Measurements from ENCODE around the gene CELF4. TPM values are rescaled to one million over a fixed set of nuclear protein-coding genes. Genes with fewer than 3 reads are reported as not detected.
"Not testable (repeated sequence)": the region's sequence is repeated elsewhere in the genome, so short reads cannot be mapped to it uniquely, and the experiment has no call there.

The CELF4 gene
- total RNA-seq, 1 experiment from 2014 or later, result not detected

DNA sequence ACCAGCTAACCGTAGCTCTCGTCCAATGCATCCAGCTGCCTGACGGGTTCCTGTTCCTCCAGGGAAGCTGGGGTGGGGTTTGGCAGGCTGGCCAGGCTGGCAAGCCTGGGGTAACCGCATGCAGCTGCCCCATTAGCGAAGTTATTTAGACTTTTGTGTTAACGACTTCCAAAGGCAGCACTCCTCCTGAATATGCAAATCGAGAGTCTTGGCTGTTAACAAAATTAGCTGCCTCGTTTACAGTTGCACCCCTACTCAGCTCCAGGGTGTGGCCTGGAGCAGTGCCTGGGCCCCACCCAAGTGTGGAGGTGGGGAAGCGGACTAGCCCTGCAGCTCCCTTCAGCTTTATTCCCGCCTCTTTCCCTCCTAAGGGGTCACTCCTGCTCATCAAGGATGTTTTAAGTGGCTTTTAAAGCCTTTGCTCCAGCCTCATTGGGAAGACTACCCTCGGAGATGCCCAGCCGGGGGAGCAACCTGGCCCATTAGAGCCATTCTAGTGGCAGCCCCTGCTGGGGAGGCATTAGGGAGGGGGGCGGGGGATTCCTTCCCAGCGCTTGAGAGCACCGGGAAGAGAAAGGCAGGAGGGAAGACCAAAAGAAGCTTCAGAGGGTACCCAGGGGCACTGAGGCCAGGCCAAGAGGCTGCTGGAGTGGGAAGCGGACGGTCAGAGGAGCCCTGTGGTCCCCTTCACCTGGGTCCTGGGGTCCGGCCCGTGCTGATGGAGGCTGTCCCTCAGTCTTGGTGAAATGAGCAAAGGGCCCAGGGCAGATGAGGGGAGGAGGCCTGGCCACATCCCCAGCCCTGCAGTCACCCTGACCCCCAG lies 204.1 kb downstream of the CELF4 start:
- Histone ChIP-seq H3K36me3 (no peaks in the 10 kb centered on the region), H3K4me3 (no peak overlapping the region), H3K4me1 (replicated peaks) (no peaks in the 10 kb centered on the region), H3K27me3 (replicated peaks) (no peaks in the 10 kb centered on the region), H3K9me3 (replicated peaks) (no peaks in the 10 kb centered on the region), H3K27ac (no peak overlapping the region)
- DNase-seq (ENCODE audit: low read depth in 1 of 2, low spot score in 2 of 2), result no peak

DNA sequence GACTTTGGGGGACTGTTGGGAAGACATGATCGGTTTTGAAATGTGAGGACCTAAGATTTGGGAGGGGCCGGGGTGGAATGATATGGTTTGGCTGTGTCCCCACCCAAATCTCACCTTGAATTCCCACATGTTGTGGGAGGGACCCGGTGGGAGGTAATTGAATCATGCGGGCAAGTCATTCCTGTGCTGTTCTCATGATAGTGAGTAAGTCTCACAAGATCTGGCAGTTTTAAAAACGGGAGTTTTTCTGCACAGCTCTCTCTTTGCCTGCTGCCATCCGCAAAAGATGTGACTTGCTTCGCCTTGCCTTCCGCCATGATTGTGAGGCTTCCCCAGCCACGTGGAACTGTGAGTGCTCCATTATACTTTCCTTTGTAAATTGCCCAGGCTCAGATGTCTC lies 207.5 kb downstream of the CELF4 start:
- not testable (repeated sequence) for H3K4me1 ChIP-seq (replicated peaks); H3K27ac ChIP-seq; DNase-seq (ENCODE audit: low read depth in 1 of 2, low spot score in 2 of 2); H3K27me3 ChIP-seq (replicated peaks); H3K36me3 ChIP-seq; H3K4me3 ChIP-seq; H3K9me3 ChIP-seq (replicated peaks)

DNA sequence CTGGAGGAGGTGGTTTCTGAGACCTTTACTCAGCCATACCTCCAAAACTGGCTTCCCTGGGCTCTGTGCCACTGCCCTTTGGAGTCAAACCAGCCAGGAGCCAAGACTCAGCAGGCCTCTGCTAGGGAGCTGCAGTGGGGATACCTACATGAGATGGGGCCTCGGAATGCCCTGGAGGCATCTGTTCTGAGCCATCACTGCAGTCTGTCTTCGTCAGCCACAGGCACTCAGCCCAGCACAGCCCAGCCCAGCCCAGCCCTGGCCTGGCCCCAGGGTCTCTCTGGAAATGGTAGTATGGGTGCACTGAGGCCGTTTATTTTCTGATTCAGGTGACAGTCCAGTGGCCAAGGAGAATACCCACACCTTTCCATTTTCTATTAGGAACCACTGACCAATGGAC lies 209.8 kb downstream of the CELF4 start:
- no peak overlapping the region for H3K4me3 ChIP-seq
- no peaks in the 10 kb centered on the region for H3K4me1 ChIP-seq (replicated peaks)
- no peak for DNase-seq (ENCODE audit: low read depth in 1 of 2, low spot score in 2 of 2)
- no peaks in the 10 kb centered on the region for H3K9me3 ChIP-seq (replicated peaks)
- no peaks in the 10 kb centered on the region for H3K27me3 ChIP-seq (replicated peaks)
- H3K36me3 ChIP-seq, result no peaks in the 10 kb centered on the region
- no peak overlapping the region for H3K27ac ChIP-seq

- Histone ChIP-seq H3K36me3 (no peaks in the 10 kb centered on the region), H3K27me3 (replicated peaks) (no peaks in the 10 kb centered on the region), H3K9me3 (replicated peaks) (no peaks in the 10 kb centered on the region), H3K4me1 (replicated peaks) (no peaks in the 10 kb centered on the region), H3K4me3 (no peak overlapping the region), H3K27ac (no peak overlapping the region)
- DNase-seq (ENCODE audit: low read depth in 1 of 2, low spot score in 2 of 2), result no peak
These were observed 214.5 kb downstream of the CELF4 start for GRCh38 chr18:37351110-37351509.

DNA sequence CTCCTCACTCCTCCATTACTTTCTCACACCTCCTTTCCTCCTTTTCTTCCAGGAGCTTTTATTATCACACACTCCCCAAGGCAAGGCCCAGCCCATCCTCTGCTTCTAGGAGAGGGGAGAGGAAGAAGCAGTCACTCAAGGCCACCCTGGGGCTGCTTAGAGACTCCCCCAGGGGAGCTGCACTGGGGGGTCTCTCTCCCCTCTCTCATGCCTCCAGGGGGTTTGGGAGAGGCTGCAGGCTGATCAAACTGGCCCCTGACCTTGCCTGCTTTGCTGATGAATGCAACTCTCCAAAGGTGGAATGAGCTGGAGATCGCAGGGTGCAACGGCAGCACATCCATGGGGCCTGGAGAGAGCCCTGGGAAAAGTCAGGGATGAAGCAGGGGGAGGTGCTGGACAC lies 216.9 kb downstream of the CELF4 start:
- H3K36me3 ChIP-seq, result no peaks in the 10 kb centered on the region
- no peak for DNase-seq (ENCODE audit: low read depth in 1 of 2, low spot score in 2 of 2)
- no peaks in the 10 kb centered on the region for H3K9me3 ChIP-seq (replicated peaks)
- no peak overlapping the region for H3K4me3 ChIP-seq
- no peaks in the 10 kb centered on the region for H3K27me3 ChIP-seq (replicated peaks)
- H3K4me1 ChIP-seq (replicated peaks), result no peaks in the 10 kb centered on the region
- H3K27ac ChIP-seq, result no peak overlapping the region

GRCh38 chr18:37346048-37346447 lies 219.6 kb downstream of the CELF4 start:
- Histone ChIP-seq H3K27me3 (replicated peaks) (no peaks in the 10 kb centered on the region), H3K9me3 (replicated peaks) (no peaks in the 10 kb centered on the region), H3K36me3 (no peaks in the 10 kb centered on the region), H3K27ac (no peak overlapping the region), H3K4me3 (no peak overlapping the region), H3K4me1 (replicated peaks) (no peaks in the 10 kb centered on the region)
- no peak for DNase-seq (ENCODE audit: low read depth in 1 of 2, low spot score in 2 of 2)

DNA sequence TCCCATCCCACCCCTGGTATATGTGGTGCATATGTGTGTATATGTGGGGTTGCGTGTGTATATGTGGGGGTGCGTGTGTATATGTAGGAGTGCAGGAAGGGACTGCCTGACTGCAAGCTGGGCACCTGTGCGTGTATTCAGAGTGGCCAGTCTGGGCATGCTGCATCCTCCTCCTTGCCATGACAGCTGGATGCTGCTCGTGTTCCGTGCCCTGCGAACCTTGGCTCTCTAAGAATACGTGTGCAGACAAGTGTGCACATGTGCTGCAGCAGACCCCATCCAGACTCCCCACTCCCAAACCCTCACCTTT lies 222.1 kb downstream of the CELF4 start:
- H3K36me3 ChIP-seq, result no peaks in the 10 kb centered on the region
- H3K27me3 ChIP-seq (replicated peaks), result no peaks in the 10 kb centered on the region

DNA sequence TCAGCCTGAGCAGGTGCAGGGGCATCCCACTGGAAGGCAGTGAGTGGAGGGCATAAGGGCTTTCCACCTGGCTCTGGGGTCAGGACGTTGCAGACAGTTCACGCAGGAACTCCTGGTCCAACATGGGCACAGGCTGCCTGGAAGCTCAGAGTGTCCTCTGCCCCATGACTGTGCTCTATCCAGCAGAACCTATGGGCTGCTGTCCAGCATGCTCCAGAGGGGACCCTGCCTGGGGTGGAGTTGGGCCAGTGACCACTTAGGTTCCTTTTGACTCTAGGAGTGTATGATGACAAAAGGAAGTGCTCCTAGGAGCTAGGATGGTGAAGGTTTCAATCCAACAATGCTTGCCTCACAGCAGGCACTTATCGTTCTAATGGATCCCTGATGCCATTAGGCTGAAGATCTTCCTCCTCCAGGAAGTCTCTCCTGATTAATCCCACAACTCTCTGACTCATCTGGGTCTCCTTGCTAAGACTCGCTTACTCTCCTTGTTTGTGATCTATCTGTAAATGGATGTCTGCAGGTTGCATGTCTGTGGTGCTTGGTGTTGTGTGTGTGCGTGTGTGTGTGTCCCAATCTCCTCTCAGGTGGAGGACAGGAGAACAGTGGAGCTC lies 224.0 kb downstream of the CELF4 start:
- Histone ChIP-seq H3K9me3 (replicated peaks) (no peaks in the 10 kb centered on the region), H3K4me3 (no peak overlapping the region), H3K4me1 (replicated peaks) (no peaks in the 10 kb centered on the region), H3K27me3 (replicated peaks) (no peaks in the 10 kb centered on the region), H3K36me3 (no peaks in the 10 kb centered on the region), H3K27ac (no peak overlapping the region)
- DNase-seq (ENCODE audit: low read depth in 1 of 2, low spot score in 2 of 2), result no peak

More for the DNA sequence above, 222.1 kb downstream of the CELF4 start:
- no peaks in the 10 kb centered on the region for H3K4me1 ChIP-seq (replicated peaks)
- DNase-seq (ENCODE audit: low read depth in 1 of 2, low spot score in 2 of 2), result no peak
- no peak overlapping the region for H3K27ac ChIP-seq
- no peak overlapping the region for H3K4me3 ChIP-seq
- no peaks in the 10 kb centered on the region for H3K9me3 ChIP-seq (replicated peaks)

- DNase-seq (ENCODE audit: low read depth in 1 of 2, low spot score in 2 of 2), result no peak
These were observed 224.6 kb downstream of the CELF4 start for GRCh38 chr18:37341016-37341415.

GRCh38 chr18:37339701-37340215 lies 225.8 kb downstream of the CELF4 start:
- no peak overlapping the region for H3K4me3 ChIP-seq
- DNase-seq (ENCODE audit: low read depth in 1 of 2, low spot score in 2 of 2), result no peak
- H3K9me3 ChIP-seq (replicated peaks), result no peaks in the 10 kb centered on the region
- H3K27me3 ChIP-seq (replicated peaks), result no peaks in the 10 kb centered on the region
- H3K27ac ChIP-seq, result no peak overlapping the region
- H3K4me1 ChIP-seq (replicated peaks), result no peaks in the 10 kb centered on the region
- H3K36me3 ChIP-seq, result no peaks in the 10 kb centered on the region

More at GRCh38 chr18:37341016-37341415, 224.6 kb downstream of the CELF4 start:
- H3K27ac ChIP-seq, result no peak overlapping the region
- H3K36me3 ChIP-seq, result no peaks in the 10 kb centered on the region
- no peaks in the 10 kb centered on the region for H3K9me3 ChIP-seq (replicated peaks)
- H3K27me3 ChIP-seq (replicated peaks), result no peaks in the 10 kb centered on the region
- no peaks in the 10 kb centered on the region for H3K4me1 ChIP-seq (replicated peaks)
- no peak overlapping the region for H3K4me3 ChIP-seq

DNA sequence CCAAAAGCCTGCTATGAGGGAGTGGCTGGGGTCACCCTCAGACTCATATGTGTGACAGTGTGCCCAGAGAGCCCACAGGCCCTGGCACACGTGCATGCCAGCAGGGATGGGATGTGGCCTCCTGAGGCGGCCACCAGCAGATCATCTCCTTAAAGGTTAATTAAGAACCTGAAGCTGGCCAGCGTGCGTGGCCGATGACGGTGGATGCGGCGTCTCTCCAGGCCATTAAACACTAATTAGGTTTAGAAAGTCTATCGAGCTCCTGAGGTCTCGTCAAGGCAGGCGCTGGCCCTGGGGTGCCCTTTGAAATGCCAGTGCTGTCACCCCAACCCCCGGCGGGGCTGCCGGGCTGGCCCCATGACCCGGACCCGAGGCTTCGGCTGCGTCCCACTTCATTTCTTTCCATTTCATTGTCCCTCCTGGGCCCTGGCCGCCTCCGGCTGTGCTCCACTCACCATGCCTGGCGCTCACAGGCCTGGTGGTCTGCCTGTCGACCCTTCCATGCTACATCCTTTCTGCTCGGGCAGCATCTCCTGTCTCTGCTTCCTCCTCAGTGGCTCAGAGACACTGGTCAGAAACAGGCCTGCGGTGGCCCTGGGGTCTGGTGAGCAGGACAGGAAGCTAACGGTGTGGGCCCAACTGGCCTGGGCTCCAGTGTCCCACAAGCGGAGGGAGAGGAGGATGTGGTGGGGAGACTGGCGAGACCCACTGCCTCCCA lies 228.9 kb downstream of the CELF4 start:
- Histone ChIP-seq H3K36me3 (no peaks in the 10 kb centered on the region), H3K4me1 (replicated peaks) (no peaks in the 10 kb centered on the region), H3K9me3 (replicated peaks) (no peaks in the 10 kb centered on the region), H3K27ac (no peak overlapping the region), H3K4me3 (no peak overlapping the region), H3K27me3 (replicated peaks) (no peaks in the 10 kb centered on the region)
- DNase-seq (ENCODE audit: low read depth in 1 of 2, low spot score in 2 of 2), result no peak

DNA sequence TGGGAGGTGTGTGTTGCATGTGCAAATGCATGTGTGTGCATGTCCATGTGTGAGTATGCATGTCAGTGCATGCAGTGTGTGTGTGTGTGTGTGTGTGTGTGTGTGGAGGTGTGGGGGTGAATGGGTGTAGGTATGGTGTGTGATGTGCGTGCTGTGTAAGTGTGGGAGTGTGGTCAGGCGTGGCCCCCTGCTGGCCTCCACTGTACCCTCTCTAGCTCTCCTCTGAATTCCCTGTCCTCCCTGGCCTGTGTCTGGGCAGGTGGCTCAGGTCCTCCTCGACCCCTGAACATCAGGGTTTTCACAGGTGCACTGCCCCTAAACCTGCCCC lies 230.2 kb downstream of the CELF4 start:
- H3K9me3 ChIP-seq (replicated peaks), result no peaks in the 10 kb centered on the region
- no peak overlapping the region for H3K4me3 ChIP-seq
- no peak for DNase-seq (ENCODE audit: low read depth in 1 of 2, low spot score in 2 of 2)
- H3K27ac ChIP-seq, result no peak overlapping the region
- no peaks in the 10 kb centered on the region for H3K27me3 ChIP-seq (replicated peaks)
- no peaks in the 10 kb centered on the region for H3K36me3 ChIP-seq
- no peaks in the 10 kb centered on the region for H3K4me1 ChIP-seq (replicated peaks)

DNA sequence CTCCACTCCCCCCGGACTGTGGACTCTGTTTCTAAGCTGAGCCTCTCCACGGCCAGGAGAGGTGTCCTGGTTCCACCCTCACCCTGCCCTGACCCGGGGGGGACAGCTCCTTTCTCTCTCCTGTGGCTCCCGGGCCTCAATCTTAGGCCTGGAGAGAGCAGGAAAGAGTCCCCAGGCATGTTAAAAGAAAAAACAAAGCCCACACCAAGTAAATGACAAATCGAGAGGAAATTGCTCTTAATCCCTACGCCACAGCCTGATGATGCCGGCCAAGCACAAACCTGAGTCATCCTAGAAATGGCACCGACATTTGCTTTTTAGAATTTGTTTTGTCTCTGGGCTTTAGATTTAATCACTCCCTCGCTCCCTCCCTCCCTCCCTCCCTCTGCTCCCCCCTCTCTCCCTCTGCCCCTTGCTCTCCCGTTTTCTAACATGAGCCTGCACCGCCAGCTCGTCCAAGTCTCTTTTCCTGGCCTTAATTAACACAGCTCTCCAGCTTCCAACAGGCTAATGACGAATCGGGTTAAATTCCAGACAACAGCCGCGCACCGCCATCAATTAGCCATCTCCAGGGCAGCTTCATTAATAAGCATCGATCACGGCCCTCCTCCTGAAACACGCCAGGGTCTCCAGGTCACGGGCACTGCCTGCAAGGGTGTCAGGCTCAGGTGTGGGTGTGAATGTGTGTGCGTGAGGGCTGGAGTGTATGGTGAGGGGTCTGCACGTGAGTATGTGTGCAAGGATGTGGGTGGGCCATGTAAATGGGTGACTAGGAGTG lies 230.8 kb downstream of the CELF4 start:
- Histone ChIP-seq H3K27me3 (replicated peaks) (no peaks in the 10 kb centered on the region), H3K9me3 (replicated peaks) (no peaks in the 10 kb centered on the region), H3K4me3 (no peak overlapping the region), H3K36me3 (no peaks in the 10 kb centered on the region), H3K27ac (no peak overlapping the region), H3K4me1 (replicated peaks) (no peaks in the 10 kb centered on the region)
- no peak for DNase-seq (ENCODE audit: low read depth in 1 of 2, low spot score in 2 of 2)

Measured in SJSA1 (cell line).